ENCODE data around the gene CNTN4.

The CNTN4 gene

DNA sequence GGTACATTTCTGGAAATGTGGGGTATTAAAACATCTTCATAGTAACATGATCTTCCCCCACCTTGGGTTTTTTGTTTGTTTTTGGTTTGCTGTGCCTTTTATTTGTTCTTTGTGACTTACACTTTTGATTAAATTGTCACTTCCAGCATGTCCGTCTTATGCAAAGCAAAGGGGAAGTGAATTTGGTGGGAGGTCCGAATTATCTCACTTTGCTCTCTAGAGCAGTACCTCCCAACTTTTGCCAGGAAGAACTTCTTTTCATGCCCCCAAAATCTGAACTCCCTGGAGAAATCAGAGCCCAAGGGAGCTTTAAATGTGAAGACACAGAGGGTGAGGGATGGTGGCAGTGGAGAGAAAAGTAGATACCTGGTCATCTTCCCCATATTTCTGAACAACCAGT lies 838.4 kb downstream of the CNTN4 start:
- Histone ChIP-seq H3K9me3 (ENCODE audit: insufficient read depth, low read length) (no peaks in the 10 kb centered on the region), H3K36me3 (ENCODE audit: insufficient read depth, insufficient read length, low read length) (no peaks in the 10 kb centered on the region), H3K9ac (ENCODE audit: insufficient read length, low read depth) (no peak overlapping the region), H3K4me1 (ENCODE audit: insufficient read depth, insufficient read length) (no peaks in the 10 kb centered on the region), H3K4me3 (ENCODE audit: insufficient read length, low read depth) (no peak overlapping the region), H3K27me3 (ENCODE audit: insufficient read depth, insufficient read length) (no peaks in the 10 kb centered on the region)
- no peak for TF ChIP-seq SUZ12 (IDR thresholded peaks at IDR 0.05; ENCODE audit: extremely low read depth, insufficient read depth, insufficient read length)
- no peak for TF ChIP-seq ZNF274 (IDR thresholded peaks at IDR 0.05; ENCODE audit: low read depth, low read length)
- TF ChIP-seq YY1 (IDR thresholded peaks at IDR 0.05; ENCODE audit: insufficient read depth, insufficient read length) = no peak
- DNase-seq (ENCODE audit: low read depth, low spot score) = no peak

- Histone ChIP-seq H3K9ac (ENCODE audit: insufficient read length, low read depth) (no peak overlapping the region), H3K4me3 (ENCODE audit: insufficient read length, low read depth) (no peak overlapping the region), H3K9me3 (ENCODE audit: insufficient read depth, low read length) (no peaks in the 10 kb centered on the region), H3K4me1 (ENCODE audit: insufficient read depth, insufficient read length) (no peaks in the 10 kb centered on the region), H3K27me3 (ENCODE audit: insufficient read depth, insufficient read length) (no peaks in the 10 kb centered on the region), H3K36me3 (ENCODE audit: insufficient read depth, insufficient read length, low read length) (no peaks in the 10 kb centered on the region)
- DNase-seq (ENCODE audit: low read depth, low spot score) = no peak
- TF ChIP-seq YY1 (IDR thresholded peaks at IDR 0.05; ENCODE audit: insufficient read depth, insufficient read length) (no peak), ZNF274 (IDR thresholded peaks at IDR 0.05; ENCODE audit: low read depth, low read length) (no peak), SUZ12 (IDR thresholded peaks at IDR 0.05; ENCODE audit: extremely low read depth, insufficient read depth, insufficient read length) (no peak)
Measured at GRCh38 chr3:2937592-2937991, 838.9 kb downstream of the CNTN4 start.

DNA sequence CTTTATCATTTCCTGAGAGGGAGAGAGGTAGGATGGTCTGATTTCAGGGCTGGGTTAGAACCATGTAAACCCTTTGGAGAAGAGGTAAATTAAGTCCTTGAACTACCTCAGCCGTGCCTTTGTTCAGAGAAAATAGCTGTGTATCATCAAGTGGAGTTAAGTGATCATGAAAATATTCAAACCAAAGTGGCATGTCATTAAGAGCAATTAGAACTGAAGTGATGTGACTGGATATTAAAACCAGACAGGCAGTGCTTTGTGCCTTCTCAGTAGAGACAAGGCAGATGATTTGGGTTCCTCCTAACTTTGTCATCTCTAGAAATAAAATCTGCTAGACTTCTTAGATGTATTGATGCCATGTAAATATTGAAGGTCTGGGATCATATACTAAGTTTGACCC lies 840.0 kb downstream of the CNTN4 start:
- no peak for DNase-seq (ENCODE audit: low read depth, low spot score)
- H3K9me3 ChIP-seq (ENCODE audit: insufficient read depth, low read length) = no peaks in the 10 kb centered on the region
- no peaks in the 10 kb centered on the region for H3K4me1 ChIP-seq (ENCODE audit: insufficient read depth, insufficient read length)
- H3K36me3 ChIP-seq (ENCODE audit: insufficient read depth, insufficient read length, low read length) = no peaks in the 10 kb centered on the region
- H3K4me3 ChIP-seq (ENCODE audit: insufficient read length, low read depth) = no peak overlapping the region
- H3K27me3 ChIP-seq (ENCODE audit: insufficient read depth, insufficient read length) = no peaks in the 10 kb centered on the region
- TF ChIP-seq YY1 (IDR thresholded peaks at IDR 0.05; ENCODE audit: insufficient read depth, insufficient read length) (no peak), ZNF274 (IDR thresholded peaks at IDR 0.05; ENCODE audit: low read depth, low read length) (no peak), SUZ12 (IDR thresholded peaks at IDR 0.05; ENCODE audit: extremely low read depth, insufficient read depth, insufficient read length) (no peak)
- H3K9ac ChIP-seq (ENCODE audit: insufficient read length, low read depth) = no peak overlapping the region

DNA sequence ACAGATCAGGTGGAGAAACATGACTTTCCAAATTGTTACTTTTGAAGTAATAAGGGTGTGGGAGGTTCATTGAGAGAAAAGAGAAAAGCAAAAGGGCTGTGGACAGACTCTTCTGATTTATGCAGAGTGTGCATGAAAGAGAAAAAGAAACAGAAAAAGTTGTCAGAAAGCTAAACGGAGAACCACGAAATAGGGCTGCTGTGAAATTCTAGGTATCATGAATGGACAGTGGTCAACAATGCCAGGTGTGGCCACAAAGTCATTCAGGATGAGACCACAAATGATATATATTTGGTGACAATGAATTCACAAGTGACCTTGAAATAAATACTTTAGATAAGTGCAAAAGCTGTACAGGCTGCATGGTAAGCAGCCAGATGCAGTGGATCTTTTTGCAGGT lies 841.4 kb downstream of the CNTN4 start:
- no peaks in the 10 kb centered on the region for H3K27me3 ChIP-seq (ENCODE audit: insufficient read depth, insufficient read length)
- no peaks in the 10 kb centered on the region for H3K36me3 ChIP-seq (ENCODE audit: insufficient read depth, insufficient read length, low read length)
- no peak overlapping the region for H3K4me3 ChIP-seq (ENCODE audit: insufficient read length, low read depth)
- no peaks in the 10 kb centered on the region for H3K4me1 ChIP-seq (ENCODE audit: insufficient read depth, insufficient read length)
- H3K9me3 ChIP-seq (ENCODE audit: insufficient read depth, low read length) = no peaks in the 10 kb centered on the region
- no peak overlapping the region for H3K9ac ChIP-seq (ENCODE audit: insufficient read length, low read depth)
- no peak for DNase-seq (ENCODE audit: low read depth, low spot score)
- TF ChIP-seq ZNF274 (IDR thresholded peaks at IDR 0.05; ENCODE audit: low read depth, low read length) (no peak), SUZ12 (IDR thresholded peaks at IDR 0.05; ENCODE audit: extremely low read depth, insufficient read depth, insufficient read length) (no peak), YY1 (IDR thresholded peaks at IDR 0.05; ENCODE audit: insufficient read depth, insufficient read length) (no peak)

DNA sequence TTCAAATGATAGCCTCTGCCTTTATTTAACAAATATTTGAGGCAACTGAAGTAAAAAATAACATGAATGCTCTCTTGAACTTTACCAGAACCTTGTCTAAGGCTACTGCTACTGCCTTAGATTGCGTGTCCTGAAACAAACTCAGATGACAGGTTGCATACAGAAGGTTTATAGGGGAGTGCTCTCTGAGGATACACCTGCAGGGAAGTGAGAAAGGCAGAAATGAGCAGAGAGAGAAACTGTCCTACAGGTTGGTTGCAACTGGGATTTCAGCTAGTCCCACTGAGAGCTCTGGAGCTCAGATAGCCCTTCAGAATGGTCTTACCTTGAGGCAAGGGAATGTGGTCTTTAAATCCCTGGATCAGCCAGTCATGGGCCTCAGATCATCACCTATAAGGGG lies 846.0 kb downstream of the CNTN4 start:
- H3K4me1 ChIP-seq (ENCODE audit: insufficient read depth, insufficient read length) = no peaks in the 10 kb centered on the region
- H3K27me3 ChIP-seq (ENCODE audit: insufficient read depth, insufficient read length) = no peaks in the 10 kb centered on the region
- no peaks in the 10 kb centered on the region for H3K9me3 ChIP-seq (ENCODE audit: insufficient read depth, low read length)
- no peaks in the 10 kb centered on the region for H3K36me3 ChIP-seq (ENCODE audit: insufficient read depth, insufficient read length, low read length)
- TF ChIP-seq SUZ12 (IDR thresholded peaks at IDR 0.05; ENCODE audit: extremely low read depth, insufficient read depth, insufficient read length) = no peak
- TF ChIP-seq ZNF274 (IDR thresholded peaks at IDR 0.05; ENCODE audit: low read depth, low read length) = no peak
- no peak for TF ChIP-seq YY1 (IDR thresholded peaks at IDR 0.05; ENCODE audit: insufficient read depth, insufficient read length)
- no peak overlapping the region for H3K4me3 ChIP-seq (ENCODE audit: insufficient read length, low read depth)
- no peak overlapping the region for H3K9ac ChIP-seq (ENCODE audit: insufficient read length, low read depth)
- DNase-seq (ENCODE audit: low read depth, low spot score) = no peak

DNA sequence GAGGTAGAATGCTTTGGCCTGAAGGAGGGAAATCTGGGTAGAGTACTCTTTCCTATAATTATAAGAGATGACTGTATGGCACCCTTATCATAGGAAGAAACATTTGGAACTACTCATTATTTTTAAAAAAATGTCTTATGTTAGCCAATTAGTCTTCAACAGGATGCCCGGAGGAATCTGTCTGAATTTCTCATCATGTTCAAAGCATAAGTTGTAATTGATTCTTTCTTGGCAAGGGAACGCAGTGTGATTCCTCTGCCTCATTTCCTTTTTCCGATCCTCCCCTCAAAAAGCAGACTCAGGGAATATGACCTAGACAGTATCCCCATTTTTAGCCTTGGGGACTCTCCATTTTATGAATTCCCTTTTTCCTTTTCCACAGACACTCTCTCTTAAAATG lies 846.5 kb downstream of the CNTN4 start:
- H3K27me3 ChIP-seq (ENCODE audit: insufficient read depth, insufficient read length) = no peaks in the 10 kb centered on the region
- TF ChIP-seq SUZ12 (IDR thresholded peaks at IDR 0.05; ENCODE audit: extremely low read depth, insufficient read depth, insufficient read length) (no peak), ZNF274 (IDR thresholded peaks at IDR 0.05; ENCODE audit: low read depth, low read length) (no peak), YY1 (IDR thresholded peaks at IDR 0.05; ENCODE audit: insufficient read depth, insufficient read length) (no peak)
- H3K9ac ChIP-seq (ENCODE audit: insufficient read length, low read depth) = no peak overlapping the region
- no peak for DNase-seq (ENCODE audit: low read depth, low spot score)
- H3K9me3 ChIP-seq (ENCODE audit: insufficient read depth, low read length) = no peaks in the 10 kb centered on the region
- no peaks in the 10 kb centered on the region for H3K4me1 ChIP-seq (ENCODE audit: insufficient read depth, insufficient read length)
- no peak overlapping the region for H3K4me3 ChIP-seq (ENCODE audit: insufficient read length, low read depth)
- H3K36me3 ChIP-seq (ENCODE audit: insufficient read depth, insufficient read length, low read length) = no peaks in the 10 kb centered on the region

GRCh38 chr3:2947536-2947935 lies 848.9 kb downstream of the CNTN4 start:
- no peaks in the 10 kb centered on the region for H3K36me3 ChIP-seq (ENCODE audit: insufficient read depth, insufficient read length, low read length)
- no peak for TF ChIP-seq ZNF274 (IDR thresholded peaks at IDR 0.05; ENCODE audit: low read depth, low read length)
- TF ChIP-seq SUZ12 (IDR thresholded peaks at IDR 0.05; ENCODE audit: extremely low read depth, insufficient read depth, insufficient read length) = no peak
- TF ChIP-seq YY1 (IDR thresholded peaks at IDR 0.05; ENCODE audit: insufficient read depth, insufficient read length) = no peak
- no peak overlapping the region for H3K4me3 ChIP-seq (ENCODE audit: insufficient read length, low read depth)
- DNase-seq (ENCODE audit: low read depth, low spot score) = no peak
- H3K9ac ChIP-seq (ENCODE audit: insufficient read length, low read depth) = no peak overlapping the region
- no peaks in the 10 kb centered on the region for H3K4me1 ChIP-seq (ENCODE audit: insufficient read depth, insufficient read length)
- H3K9me3 ChIP-seq (ENCODE audit: insufficient read depth, low read length) = no peaks in the 10 kb centered on the region
- no peaks in the 10 kb centered on the region for H3K27me3 ChIP-seq (ENCODE audit: insufficient read depth, insufficient read length)

GRCh38 chr3:2948882-2949281 lies 850.2 kb downstream of the CNTN4 start:
- no peak for DNase-seq (ENCODE audit: low read depth, low spot score)
- Histone ChIP-seq H3K9ac (ENCODE audit: insufficient read length, low read depth) (no peak overlapping the region), H3K4me1 (ENCODE audit: insufficient read depth, insufficient read length) (no peaks in the 10 kb centered on the region), H3K36me3 (ENCODE audit: insufficient read depth, insufficient read length, low read length) (no peaks in the 10 kb centered on the region), H3K4me3 (ENCODE audit: insufficient read length, low read depth) (no peak overlapping the region), H3K9me3 (ENCODE audit: insufficient read depth, low read length) (no peaks in the 10 kb centered on the region), H3K27me3 (ENCODE audit: insufficient read depth, insufficient read length) (no peaks in the 10 kb centered on the region)
- TF ChIP-seq YY1 (IDR thresholded peaks at IDR 0.05; ENCODE audit: insufficient read depth, insufficient read length) = no peak
- no peak for TF ChIP-seq SUZ12 (IDR thresholded peaks at IDR 0.05; ENCODE audit: extremely low read depth, insufficient read depth, insufficient read length)
- TF ChIP-seq ZNF274 (IDR thresholded peaks at IDR 0.05; ENCODE audit: low read depth, low read length) = no peak
